H9 (cell line): ENCODE data around the gene RUNX1. TPM values are rescaled to one million over a fixed set of nuclear protein-coding genes. Genes with fewer than 3 reads are reported as not detected.

ENCODE experiments used
- DNase-seq: peaks from one replicate; pipeline ENCODE4 v3.0.0-alpha.2; 2017
- H2AFZ ChIP-seq: one replicate; pipeline ENCODE4 v1.6.1; 2013; ENCODE audit warnings: mild to moderate bottlenecking, low read length, control low read depth, moderate library complexity
- H2AK5ac ChIP-seq: 2 replicates; pipeline ENCODE4 v1.6.1; 2013; ENCODE audit warnings: low read length, control low read depth, mixed read lengths; ENCODE audit not compliant: insufficient read length
- H2BK120ac ChIP-seq: one replicate; pipeline ENCODE4 v1.6.1; 2013; ENCODE audit warnings: low read depth, mild to moderate bottlenecking, low read length, control low read depth, inconsistent platforms; ENCODE audit not compliant: poor library complexity, severe bottlenecking
- H2BK12ac ChIP-seq: 2 replicates; pipeline ENCODE4 v1.6.1; 2013; ENCODE audit warnings: low read length, control low read depth, mixed read lengths, low read depth; ENCODE audit not compliant: insufficient read length
- H2BK15ac ChIP-seq: 2 replicates; pipeline ENCODE4 v1.6.1; 2013; ENCODE audit warnings: low read depth, low read length, control low read depth
- H2BK20ac ChIP-seq: one replicate; pipeline ENCODE4 v1.6.1; 2013; ENCODE audit warnings: low read depth, mild to moderate bottlenecking, low read length, control low read depth, inconsistent platforms; ENCODE audit not compliant: poor library complexity, severe bottlenecking
- H2BK5ac ChIP-seq: 2 replicates; pipeline ENCODE4 v1.6.1; 2013; ENCODE audit warnings: low read length, control low read depth, mixed read lengths; ENCODE audit not compliant: insufficient read length
- H3K14ac ChIP-seq: 2 replicates; pipeline ENCODE4 v1.6.1; 2013; ENCODE audit warnings: low read length, control low read depth; ENCODE audit not compliant: insufficient read depth
- H3K18ac ChIP-seq: 2 replicates; pipeline ENCODE4 v1.6.1; 2013; ENCODE audit warnings: low read depth, mild to moderate bottlenecking, mixed read lengths, low read length, control low read depth; ENCODE audit not compliant: insufficient read length
- H3K23ac ChIP-seq: 2 replicates; pipeline ENCODE4 v1.6.1; 2013; ENCODE audit warnings: low read length, control low read depth, mixed read lengths, low read depth; ENCODE audit not compliant: insufficient read length
- H3K23me2 ChIP-seq: 2 replicates; pipeline ENCODE4 v1.6.1; 2013; ENCODE audit warnings: low read depth, mild to moderate bottlenecking, mixed read lengths, low read length, control low read depth; ENCODE audit not compliant: insufficient read length, poor library complexity, severe bottlenecking
- H3K27ac ChIP-seq: 2 replicates; pipeline ENCODE4 v1.5.1; 2013; ENCODE audit warnings: low read length, control low read depth, mixed read lengths, low read depth; ENCODE audit not compliant: insufficient read length
- H3K27me3 ChIP-seq: 2 replicates; pipeline ENCODE4 v1.6.1; 2013; ENCODE audit warnings: low read length, control low read depth, inconsistent platforms; ENCODE audit not compliant: insufficient read depth
- H3K4ac ChIP-seq: 2 replicates; pipeline ENCODE4 v1.6.1; 2013; ENCODE audit warnings: low read depth, mild to moderate bottlenecking, control low read depth, inconsistent platforms, low read length, moderate library complexity
- H3K4me1 ChIP-seq: 2 replicates; pipeline ENCODE4 v1.6.1; 2013; ENCODE audit warnings: low read length, control low read depth, inconsistent platforms; ENCODE audit not compliant: insufficient read depth
- H3K4me2 ChIP-seq: 2 replicates; pipeline ENCODE4 v1.6.1; 2013; ENCODE audit warnings: low read length, control low read depth, mixed read lengths; ENCODE audit not compliant: insufficient read length, insufficient read depth
- H3K56ac ChIP-seq: 2 replicates; pipeline ENCODE4 v1.6.1; 2013; ENCODE audit warnings: low read depth, mild to moderate bottlenecking, mixed read lengths, low read length, control low read depth; ENCODE audit not compliant: insufficient read length
- H3K79me1 ChIP-seq: 2 replicates; pipeline ENCODE4 v1.6.1; 2013; ENCODE audit warnings: low read depth, mild to moderate bottlenecking, moderate library complexity, low read length, control low read depth, inconsistent platforms; ENCODE audit not compliant: insufficient read depth, poor library complexity, severe bottlenecking
- H3K79me2 ChIP-seq: 2 replicates; pipeline ENCODE4 v1.6.1; 2013; ENCODE audit warnings: low read length, control low read depth, inconsistent platforms; ENCODE audit not compliant: insufficient read depth
- H3K9ac ChIP-seq: 2 replicates; pipeline ENCODE4 v1.6.1; 2013; ENCODE audit warnings: low read length, control low read depth, mixed read lengths; ENCODE audit not compliant: insufficient read length; ENCODE audit errors: extremely low read depth
- H3K9me3 ChIP-seq: one replicate; pipeline ENCODE4 v1.6.1; 2013; ENCODE audit warnings: low read depth, low read length, inconsistent platforms; ENCODE audit not compliant: control insufficient read depth
- H3T11ph ChIP-seq: one replicate; pipeline ENCODE4 v1.6.1; 2013; ENCODE audit warnings: mild to moderate bottlenecking, low read length, control low read depth, inconsistent platforms
- H4K20me1 ChIP-seq: one replicate; pipeline ENCODE4 v1.6.1; 2013; ENCODE audit not compliant: control insufficient read depth, insufficient read length, insufficient read depth
- H4K5ac ChIP-seq: 2 replicates; pipeline ENCODE4 v1.6.1; 2013; ENCODE audit warnings: low read depth, mild to moderate bottlenecking, mixed read lengths, low read length, control low read depth; ENCODE audit not compliant: insufficient read length
- H4K8ac ChIP-seq: replicated peaks from 2 replicates; pipeline ENCODE4 v1.6.1; 2013; ENCODE audit warnings: low read length, control low read depth, mixed read lengths, low read depth; ENCODE audit not compliant: insufficient read length
- H4K91ac ChIP-seq: 2 replicates; pipeline ENCODE4 v1.6.1; 2013; ENCODE audit warnings: low read depth, mild to moderate bottlenecking, moderate library complexity, mixed read lengths, low read length, control low read depth; ENCODE audit not compliant: insufficient read length
- H3K27ac Mint-ChIP-seq, 3 experiments: 2 replicates in 2 of 3; 3 replicates in 1 of 3; pipeline ENCODE4 v1.8.0; 2020 to 2021; ENCODE audit warnings: mixed read lengths in 3 of 3, mild to moderate bottlenecking in 1 of 3, moderate library complexity in 1 of 3
- H3K27me3 Mint-ChIP-seq: 2 replicates; pipeline ENCODE4 v1.8.0; 2021; ENCODE audit warnings: low read depth, mild to moderate bottlenecking, moderate library complexity, mixed read lengths
- H3K36me3 Mint-ChIP-seq, 3 experiments: 2 replicates in 2 of 3; 3 replicates in 1 of 3; pipeline ENCODE4 v1.8.0; 2020 to 2021; ENCODE audit warnings: low read depth in 3 of 3, mixed read lengths in 3 of 3; ENCODE audit not compliant: insufficient read depth in 1 of 3
- H3K4me1 Mint-ChIP-seq, 2 experiments: 2 replicates each; pipeline ENCODE4 v1.8.0; 2020; ENCODE audit warnings: mixed read lengths in 2 of 2
- H3K4me3 Mint-ChIP-seq, 2 experiments: 2 replicates in 1 of 2; 3 replicates in 1 of 2; pipeline ENCODE4 v1.8.0; 2020 to 2021; ENCODE audit warnings: mild to moderate bottlenecking in 2 of 2, mixed read lengths in 2 of 2, moderate library complexity in 1 of 2
- H3K9me3 Mint-ChIP-seq, 2 experiments: 2 replicates in 1 of 2; 3 replicates in 1 of 2; pipeline ENCODE4 v1.8.0; 2020; ENCODE audit warnings: mild to moderate bottlenecking in 2 of 2, mixed read lengths in 2 of 2, moderate library complexity in 1 of 2
- CTCF ChIP-seq: fragments of 200-600 bp; sonication (generic); conservative IDR thresholded peaks from 3 replicates; pipeline ENCODE4 v1.8.0; 2021; ENCODE audit warnings: antibody characterized with exemption, mild to moderate bottlenecking
- WGBS: extraction: QIAGEN DNeasy Blood & Tissue Kit; methylation state at CpG from one replicate; pipeline ENCODE4 v1.1.7; 2013; ENCODE audit warnings: missing lambda C conversion rate, low lambda C conversion rate, mixed read lengths; ENCODE audit not compliant: insufficient read length; ENCODE audit errors: extremely low coverage; 5-methylcytosine and 5-hydroxymethylcytosine counted together
- total RNA-seq: library from RNA; stranded (reverse); gene quantifications from 2 replicates; pipeline ENCODE4 v1.2.1, GENCODE V29; 2021

The RUNX1 gene
- total RNA-seq, 1 experiment from 2014 or later = 0.72 TPM

DNA sequence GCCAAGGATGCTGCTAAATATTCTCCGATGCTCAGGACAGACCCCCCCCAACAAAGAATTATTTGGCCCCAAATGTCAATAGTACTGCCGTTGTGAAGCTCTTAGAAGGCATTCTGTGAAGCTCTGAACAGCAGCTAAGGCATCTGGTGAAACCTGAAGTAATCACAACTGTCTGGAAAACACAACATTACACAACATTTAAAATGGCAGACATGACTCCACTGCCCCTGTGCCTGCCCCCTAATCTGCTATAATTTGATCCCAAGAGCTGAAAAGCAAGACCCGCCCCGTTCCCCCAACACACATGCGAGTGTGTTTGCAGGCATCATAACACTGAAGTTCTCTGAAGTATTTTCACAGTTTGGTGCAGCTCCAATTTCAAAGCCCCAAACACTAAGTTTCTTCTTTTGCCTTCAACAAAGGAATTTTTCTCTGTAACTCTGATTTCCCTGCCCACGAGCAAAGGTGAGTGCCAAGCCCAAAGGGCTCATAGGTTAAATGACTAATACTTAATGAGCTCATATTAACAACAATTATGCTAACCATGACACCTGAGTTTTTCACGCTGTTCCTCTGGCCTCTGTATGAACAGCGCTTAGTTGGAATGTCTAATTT is 251.1 kb downstream of the RUNX1 start:
- Histone ChIP-seq H2BK20ac (no peak overlapping the region), H3K4me2 (no peak overlapping the region), H3K23ac (no peak overlapping the region), H3K9ac (no peak overlapping the region), H3K79me1 (no peaks in the 10 kb centered on the region), H4K8ac (no peak overlapping the region), H2AFZ (no peak overlapping the region), H2AK5ac (no peak overlapping the region), H3K79me2 (no peaks in the 10 kb centered on the region), H3K9me3 (no peaks in the 10 kb centered on the region), H3K27me3 (no peaks in the 10 kb centered on the region), H3K14ac (no peak overlapping the region), H3K4me1 (no peaks in the 10 kb centered on the region), H2BK120ac (no peak overlapping the region), H3T11ph (no peak overlapping the region), H2BK15ac (no peak overlapping the region), H2BK5ac (no peak overlapping the region), H3K18ac (no peak overlapping the region), H4K91ac (no peak overlapping the region), H3K4ac (no peak overlapping the region), H3K23me2 (no peaks in the 10 kb centered on the region), H4K5ac (no peak overlapping the region), H4K20me1 (no peaks in the 10 kb centered on the region), H3K27ac (no peak overlapping the region), H3K56ac (no peak overlapping the region), H2BK12ac (no peak overlapping the region)
- Mint-ChIP-seq H3K27ac (no peak overlapping the region), H3K27me3 (peaks cover 9% of the 10 kb centered on the region), H3K4me3 (no peak overlapping the region), H3K36me3 (no peaks in the 10 kb centered on the region), H3K4me1 (peaks cover 20 to 31% of the 10 kb centered on the region in 2 experiments), H3K9me3 (no peaks in the 10 kb centered on the region)
- WGBS = no CpG with 5 or more reads among the region's 8 CpGs
- TF ChIP-seq CTCF = no peak
- DNase-seq = no peak
